Upper lobe of right lung (tissue), 1 donor: ENCODE measurements around the gene LAS1L. TPM values are rescaled to one million over a fixed set of nuclear protein-coding genes. Genes with fewer than 3 reads are reported as not detected.

Experiments used
- ATAC-seq: fragments of 200-7000 bp; cut with Tn5 transposase; one replicate; pipeline ENCODE4 v1.9.1; 2020; ENCODE audit warnings: mild to moderate bottlenecking, moderate library complexity
- DNase-seq: peaks from one replicate; pipeline ENCODE4 v3.0.0-alpha.2; 2020
- H3K27ac ChIP-seq: fragments of 200-600 bp; one replicate; pipeline ENCODE4 v1.8.0; 2022
- H3K27me3 ChIP-seq: fragments of 200-600 bp; one replicate; pipeline ENCODE4 v1.8.0; 2022; ENCODE audit warnings: mild to moderate bottlenecking
- H3K36me3 ChIP-seq: fragments of 200-600 bp; one replicate; pipeline ENCODE4 v1.8.0; 2022
- H3K4me1 ChIP-seq: fragments of 200-600 bp; one replicate; pipeline ENCODE4 v1.8.0; 2022
- H3K4me3 ChIP-seq: fragments of 200-600 bp; one replicate; pipeline ENCODE4 v1.8.0; 2022; ENCODE audit warnings: mild to moderate bottlenecking
- H3K9me3 ChIP-seq: fragments of 200-600 bp; one replicate; pipeline ENCODE4 v1.8.0; 2022
- intact Hi-C: fragments of 100-400 bp; cut with DNase I; formaldehyde crosslinking; loops from one replicate; pipeline ENCODE4 v1.11.0; 2022
- total RNA-seq: library from RNA; stranded (reverse); fragmentation: NEBNext Ultra II Directional; extraction: Animal tissue kit (Norgen Biotek cat#: 25700); gene quantifications from one replicate; pipeline ENCODE4 v1.2.1, GENCODE V29; 2021
- TF ChIP-seq, protein P1 (sequence below): fragments of 200-600 bp; IDR thresholded peaks from one replicate; pipeline ENCODE4 v1.8.0; 2022; ENCODE audit warnings: antibody characterized with exemption
- donor health status: DM: no; HTN: yes; CAD: no; lungs with severe emphysema.

Gene LAS1L
- total RNA-seq, 1 donor from 2014 or later = 22.8 TPM

DNA sequence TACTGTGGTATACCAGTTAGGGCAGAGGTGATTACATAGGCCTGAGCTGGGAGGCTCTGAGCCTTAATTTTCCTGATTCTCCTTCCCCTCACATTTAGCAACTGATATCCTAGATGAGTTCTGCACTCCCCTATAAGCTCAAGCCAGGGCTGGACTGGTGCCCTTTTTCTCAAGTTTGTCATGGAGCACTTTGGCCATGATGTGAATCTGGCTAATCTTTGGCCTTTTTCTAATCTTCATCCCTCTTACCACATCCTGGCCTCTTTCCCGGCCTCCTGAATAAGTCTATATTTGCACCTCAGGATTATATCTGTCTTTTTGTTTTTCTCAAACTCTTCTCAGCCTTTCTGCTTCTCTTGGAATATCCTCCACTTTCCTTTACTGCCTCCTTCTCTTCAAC, 10.9 kb upstream of the LAS1L start:
- TF ChIP-seq, protein P1, sequence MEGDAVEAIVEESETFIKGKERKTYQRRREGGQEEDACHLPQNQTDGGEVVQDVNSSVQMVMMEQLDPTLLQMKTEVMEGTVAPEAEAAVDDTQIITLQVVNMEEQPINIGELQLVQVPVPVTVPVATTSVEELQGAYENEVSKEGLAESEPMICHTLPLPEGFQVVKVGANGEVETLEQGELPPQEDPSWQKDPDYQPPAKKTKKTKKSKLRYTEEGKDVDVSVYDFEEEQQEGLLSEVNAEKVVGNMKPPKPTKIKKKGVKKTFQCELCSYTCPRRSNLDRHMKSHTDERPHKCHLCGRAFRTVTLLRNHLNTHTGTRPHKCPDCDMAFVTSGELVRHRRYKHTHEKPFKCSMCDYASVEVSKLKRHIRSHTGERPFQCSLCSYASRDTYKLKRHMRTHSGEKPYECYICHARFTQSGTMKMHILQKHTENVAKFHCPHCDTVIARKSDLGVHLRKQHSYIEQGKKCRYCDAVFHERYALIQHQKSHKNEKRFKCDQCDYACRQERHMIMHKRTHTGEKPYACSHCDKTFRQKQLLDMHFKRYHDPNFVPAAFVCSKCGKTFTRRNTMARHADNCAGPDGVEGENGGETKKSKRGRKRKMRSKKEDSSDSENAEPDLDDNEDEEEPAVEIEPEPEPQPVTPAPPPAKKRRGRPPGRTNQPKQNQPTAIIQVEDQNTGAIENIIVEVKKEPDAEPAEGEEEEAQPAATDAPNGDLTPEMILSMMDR = no peak

DNA sequence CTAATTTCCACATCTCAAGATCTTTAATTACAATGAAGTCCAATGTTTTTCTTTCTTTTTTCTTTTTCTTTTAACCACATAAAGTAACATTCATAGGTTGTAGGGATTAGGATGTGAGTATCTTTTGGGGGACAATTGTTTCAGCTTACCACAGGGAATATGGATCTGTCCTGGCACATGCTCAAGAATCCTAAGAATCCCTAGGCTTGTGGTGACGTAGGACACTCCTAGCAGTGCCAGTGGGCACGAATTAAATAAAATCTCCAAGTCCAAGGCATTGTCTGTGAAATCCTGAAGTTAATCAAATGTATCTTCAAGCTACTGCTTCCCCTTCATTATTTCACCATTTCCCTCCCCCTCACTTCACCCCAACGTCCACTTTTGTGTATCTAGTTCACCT, 2.6 kb upstream of the LAS1L start:
- ATAC-seq = no peak
- Histone ChIP-seq H3K36me3 (no peaks in the 10 kb centered on the region), H3K27me3 (no peaks in the 10 kb centered on the region), H3K4me1 (peaks cover 8% of the 10 kb centered on the region), H3K27ac (no peak overlapping the region), H3K4me3 (no peak overlapping the region), H3K9me3 (no peaks in the 10 kb centered on the region)
- no peak for DNase-seq
- intact Hi-C loops = no loop called here
- TF ChIP-seq, protein P1 = no peak

More for the DNA sequence above, 10.9 kb upstream of the LAS1L start:
- Histone ChIP-seq H3K4me1 (no peaks in the 10 kb centered on the region), H3K27me3 (no peaks in the 10 kb centered on the region), H3K36me3 (no peaks in the 10 kb centered on the region), H3K27ac (no peak overlapping the region), H3K9me3 (no peaks in the 10 kb centered on the region), H3K4me3 (no peak overlapping the region)
- ATAC-seq (no peak), DNase-seq (no peak)
- intact Hi-C loops = no loop called here

DNA sequence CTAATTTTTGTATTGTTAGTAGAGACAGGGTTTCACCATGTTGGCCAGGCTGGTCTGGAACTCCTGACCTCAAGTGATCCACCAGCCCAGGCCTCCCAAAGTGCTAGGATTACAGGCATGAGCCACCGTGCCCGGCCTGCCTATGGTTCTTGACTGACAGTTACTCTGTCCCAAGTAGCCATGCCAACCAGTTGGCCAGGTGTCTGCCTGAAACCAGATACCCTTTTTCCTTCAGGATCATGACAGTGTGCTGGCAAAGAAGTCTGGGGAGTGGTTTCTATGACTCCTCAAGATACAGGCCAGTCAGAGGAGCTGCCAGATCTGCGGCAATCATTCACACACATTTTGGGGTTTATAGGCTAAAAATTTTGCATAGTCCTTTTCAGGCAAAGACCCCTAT, 1.7 kb upstream of the LAS1L start:
- no peaks in the 10 kb centered on the region for H3K9me3 ChIP-seq
- no peak for ATAC-seq
- TF ChIP-seq, protein P1 = no peak
- peaks cover 2% of the 10 kb centered on the region for H3K36me3 ChIP-seq
- no peaks in the 10 kb centered on the region for H3K27me3 ChIP-seq
- H3K4me3 ChIP-seq = no peak overlapping the region
- H3K27ac ChIP-seq = no peak overlapping the region
- DNase-seq = no peak
- intact Hi-C loops = no loop called here
- H3K4me1 ChIP-seq = peaks cover 8% of the 10 kb centered on the region

DNA sequence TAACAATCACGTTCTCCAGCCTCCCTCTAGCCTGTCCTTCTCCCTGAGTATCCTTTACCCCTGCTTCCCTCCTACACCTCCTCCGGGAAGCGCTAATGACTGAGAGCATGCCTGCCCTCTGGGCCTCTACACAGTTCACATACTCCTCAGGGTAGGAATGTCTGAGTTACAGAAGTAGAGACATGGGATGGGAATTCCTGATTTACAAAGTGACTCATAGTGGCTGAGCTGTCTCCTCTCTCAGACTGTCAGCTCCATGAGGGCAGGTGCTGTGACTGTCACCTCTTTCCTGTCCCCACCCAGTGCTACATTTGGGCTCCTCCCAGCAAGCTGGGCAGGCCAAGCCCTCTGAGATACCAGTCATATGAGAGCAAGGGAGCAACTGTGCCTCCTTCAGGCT, 2.6 kb downstream of the LAS1L start:
- H3K36me3 ChIP-seq = peaks cover 17% of the 10 kb centered on the region
- H3K4me1 ChIP-seq = peaks cover 8% of the 10 kb centered on the region
- H3K9me3 ChIP-seq = no peaks in the 10 kb centered on the region
- H3K27ac ChIP-seq = no peak overlapping the region
- H3K4me3 ChIP-seq = no peak overlapping the region
- ATAC-seq (no peak), DNase-seq (no peak)
- no peaks in the 10 kb centered on the region for H3K27me3 ChIP-seq
- intact Hi-C loops = no loop called here
- TF ChIP-seq, protein P1 = no peak

DNA sequence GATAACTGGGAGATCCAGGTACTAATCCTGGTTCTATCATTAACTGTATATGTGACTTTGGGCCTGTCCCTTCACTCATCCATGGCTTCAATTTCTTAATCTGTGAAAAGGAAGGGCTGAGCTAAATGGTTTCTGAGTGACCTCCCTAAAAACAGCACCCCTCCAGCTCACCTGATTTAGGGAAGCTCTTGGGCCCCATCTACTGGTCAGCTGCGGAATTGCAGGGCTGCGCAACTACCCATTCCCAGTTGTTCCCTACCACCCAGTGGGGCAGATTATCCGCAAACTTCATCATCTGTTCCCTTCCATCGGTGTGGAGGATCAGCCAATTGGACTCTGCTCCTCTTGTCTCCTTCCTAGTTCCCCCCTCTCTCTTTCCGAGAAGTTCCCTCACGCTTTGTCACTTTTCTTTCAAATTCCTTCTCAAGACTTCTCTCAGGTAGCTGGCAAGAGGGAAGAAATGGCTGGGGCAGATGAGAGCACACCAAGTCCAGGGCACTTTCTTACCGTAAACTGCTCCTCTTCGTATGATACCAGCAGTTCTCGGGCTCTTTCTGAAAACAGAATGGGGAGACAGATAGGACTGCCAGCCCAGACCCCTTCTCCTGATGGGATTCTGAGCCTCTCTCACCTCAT, 5.8 kb downstream of the LAS1L start:
- no peaks in the 10 kb centered on the region for H3K9me3 ChIP-seq
- H3K4me3 ChIP-seq = no peak overlapping the region
- ATAC-seq = peak; percentile 80
- H3K4me1 ChIP-seq = peaks cover 8% of the 10 kb centered on the region
- no peaks in the 10 kb centered on the region for H3K27me3 ChIP-seq
- peaks cover 24% of the 10 kb centered on the region for H3K36me3 ChIP-seq
- DNase-seq = no peak
- no peak overlapping the region for H3K27ac ChIP-seq
- intact Hi-C loops = no loop called here
- TF ChIP-seq, protein P1 = peak; percentile 91

DNA sequence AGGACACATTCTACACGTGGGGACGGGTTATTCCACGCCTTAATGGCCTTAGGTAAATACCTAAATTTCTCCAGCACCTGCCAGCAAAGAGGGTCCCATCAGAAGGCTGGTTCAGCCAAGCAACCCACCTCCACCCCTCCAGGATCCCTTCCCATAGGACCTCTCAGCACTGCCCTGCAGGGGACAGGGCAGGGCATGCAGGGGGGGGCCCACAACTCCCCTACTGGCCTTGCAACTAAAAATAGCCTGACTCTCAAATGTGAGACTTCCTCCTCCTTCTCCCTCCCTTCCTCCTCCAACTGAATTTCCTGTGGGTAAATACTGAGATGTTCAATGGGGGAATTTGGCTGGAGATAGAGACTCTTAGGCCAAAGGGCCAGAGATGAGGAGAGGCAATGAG, 6.3 kb downstream of the LAS1L start:
- TF ChIP-seq, protein P1 = no peak
- intact Hi-C loops = no loop called here
- DNase-seq (no peak), ATAC-seq (no peak)
- peaks cover 29% of the 10 kb centered on the region for H3K36me3 ChIP-seq
- H3K27ac ChIP-seq = no peak overlapping the region
- H3K9me3 ChIP-seq = no peaks in the 10 kb centered on the region
- H3K27me3 ChIP-seq = no peaks in the 10 kb centered on the region
- peaks cover 3% of the 10 kb centered on the region for H3K4me1 ChIP-seq
- H3K4me3 ChIP-seq = no peak overlapping the region
